Glomerular visceral epithelial cell (primary cell): ENCODE measurements around the gene NTS.
A peak's percentile ranks its signal among the peaks of the same experiment; 100 is the strongest.

Experiments used
- DNase-seq: peaks from one replicate; pipeline ENCODE4 v3.0.0-alpha.2; 2016; ENCODE audit errors: extremely low spot score

Gene NTS

DNA sequence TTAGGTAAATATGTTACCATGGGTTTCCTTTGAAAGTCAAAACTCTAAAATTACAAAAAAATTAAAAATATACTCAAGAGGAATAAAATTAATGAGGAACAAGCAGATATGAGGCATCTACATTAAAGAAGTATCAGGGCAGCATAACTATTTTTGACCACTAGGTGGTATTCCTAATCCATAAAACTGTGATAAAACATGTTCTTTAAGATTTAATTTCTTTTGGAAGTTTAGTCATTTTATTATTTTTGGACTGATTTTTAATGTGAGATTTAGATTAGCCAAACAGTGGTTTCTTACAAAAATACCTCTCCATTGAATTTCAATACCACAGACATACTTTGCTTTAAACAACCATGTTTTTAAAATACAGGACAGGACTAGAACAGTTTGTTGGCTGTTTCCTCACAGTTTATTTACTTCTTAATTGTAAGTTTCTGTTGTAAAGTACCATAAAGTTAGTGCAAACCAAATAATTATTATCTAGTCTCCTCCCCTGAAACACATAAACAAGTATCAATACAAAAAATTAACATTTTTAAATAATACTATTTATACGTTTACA is 49.8 kb downstream of the NTS start:
- DNase-seq = peak; percentile 7

DNA sequence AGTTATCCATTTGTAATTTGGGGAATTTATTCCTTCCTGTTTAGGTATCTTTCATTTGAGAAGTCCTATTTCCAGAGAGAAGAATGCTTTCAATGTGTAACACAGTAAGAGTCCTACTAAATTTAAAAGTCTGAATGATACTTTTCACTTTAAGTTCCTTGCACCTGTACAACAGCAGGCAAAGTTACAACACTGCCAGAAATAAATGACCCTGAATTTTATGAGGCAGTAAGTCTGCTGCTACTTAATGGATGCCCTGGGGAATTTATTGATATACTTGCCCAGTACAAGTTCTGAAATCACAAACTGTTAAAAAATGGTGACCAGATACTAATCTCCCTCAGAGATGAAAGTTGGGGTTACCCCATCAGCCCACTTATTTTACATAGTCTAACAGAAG is 53.1 kb downstream of the NTS start:
- no peak for DNase-seq
